Upper lobe of left lung (tissue), 4 donors: ENCODE results near the gene THAP2.

ENCODE experiments used
- CTCF ChIP-seq, 6 experiments: fragments of 450-650 bp in 4 of 6; fragments of 200-600 bp in 2 of 6; sonication (generic) in 2 of 6; IDR thresholded peaks; one replicate each; pipeline ENCODE4 v1.5.1; 2016 to 2019; ENCODE audit warnings: antibody characterized with exemption in 6 of 6
- EP300 ChIP-seq, 4 donors: sonication (generic); formaldehyde crosslinking; IDR thresholded peaks; one replicate each; pipeline ENCODE4 v1.5.1; 2017; ENCODE audit warnings: antibody characterized with exemption in 4 of 4, control low read depth in 2 of 4
- POLR2A ChIP-seq, 4 donors: fragments of 450-650 bp; IDR thresholded peaks; one replicate each; pipeline ENCODE4 v1.5.1; 2016 to 2017; ENCODE audit warnings: antibody characterized with exemption in 4 of 4, mild to moderate bottlenecking in 2 of 4
- POLR2AphosphoS5 ChIP-seq, 2 donors: sonication (generic); formaldehyde crosslinking; IDR thresholded peaks; one replicate each; pipeline ENCODE4 v1.5.1; 2017; ENCODE audit warnings: antibody characterized with exemption in 2 of 2

- no peak for TF ChIP-seq CTCF (IDR thresholded peaks at IDR 0.05)
- TF ChIP-seq POLR2A (IDR thresholded peaks at IDR 0.05) = no peak
- no peak for TF ChIP-seq POLR2AphosphoS5 (IDR thresholded peaks at IDR 0.05)
- TF ChIP-seq EP300 (IDR thresholded peaks at IDR 0.05) = no peak
These were observed 15.6 kb upstream of the THAP2 start for GRCh38 chr12:71648537-71648936.
